LNCaP clone FGC (cell line): Measurements from ENCODE around the gene SMARCA1.

Source experiments
- DNase-seq: peaks from one replicate; pipeline ENCODE4 v3.0.0-alpha.2; 2011; ENCODE audit warnings: low read depth
- H3K4me3 ChIP-seq: 2 replicates; pipeline ENCODE4 v1.5.1; 2011; ENCODE audit warnings: mild to moderate bottlenecking, low read depth, low read length, control low read depth
- TF ChIP-seq, protein P1 (sequence below): IDR thresholded peaks from 2 replicates; pipeline ENCODE4 v1.5.1; 2012; ENCODE audit warnings: mild to moderate bottlenecking; ENCODE audit not compliant: control insufficient read depth, insufficient read depth; ENCODE audit errors: extremely low read depth

Gene SMARCA1

DNA sequence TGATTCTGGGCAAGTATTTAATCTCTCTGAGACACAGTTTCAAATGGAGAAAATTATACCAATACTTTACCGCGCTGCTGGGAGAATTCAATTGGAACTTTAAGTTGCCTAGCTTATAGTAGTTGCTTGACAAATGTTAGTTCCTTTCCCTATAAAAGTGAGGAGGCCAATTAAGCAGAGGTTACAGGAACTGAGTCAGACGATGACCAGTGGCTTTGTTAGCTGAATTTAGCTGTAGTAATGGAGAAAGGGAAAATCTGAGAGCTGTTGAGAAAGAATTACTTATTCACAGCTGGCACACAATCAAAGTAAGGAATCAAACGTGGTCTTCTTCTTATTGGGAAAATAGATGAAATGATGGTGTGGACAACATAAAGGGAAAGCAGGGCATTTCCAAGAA lies 29.6 kb downstream of the SMARCA1 start:
- no peak for DNase-seq
- TF ChIP-seq, protein P1, sequence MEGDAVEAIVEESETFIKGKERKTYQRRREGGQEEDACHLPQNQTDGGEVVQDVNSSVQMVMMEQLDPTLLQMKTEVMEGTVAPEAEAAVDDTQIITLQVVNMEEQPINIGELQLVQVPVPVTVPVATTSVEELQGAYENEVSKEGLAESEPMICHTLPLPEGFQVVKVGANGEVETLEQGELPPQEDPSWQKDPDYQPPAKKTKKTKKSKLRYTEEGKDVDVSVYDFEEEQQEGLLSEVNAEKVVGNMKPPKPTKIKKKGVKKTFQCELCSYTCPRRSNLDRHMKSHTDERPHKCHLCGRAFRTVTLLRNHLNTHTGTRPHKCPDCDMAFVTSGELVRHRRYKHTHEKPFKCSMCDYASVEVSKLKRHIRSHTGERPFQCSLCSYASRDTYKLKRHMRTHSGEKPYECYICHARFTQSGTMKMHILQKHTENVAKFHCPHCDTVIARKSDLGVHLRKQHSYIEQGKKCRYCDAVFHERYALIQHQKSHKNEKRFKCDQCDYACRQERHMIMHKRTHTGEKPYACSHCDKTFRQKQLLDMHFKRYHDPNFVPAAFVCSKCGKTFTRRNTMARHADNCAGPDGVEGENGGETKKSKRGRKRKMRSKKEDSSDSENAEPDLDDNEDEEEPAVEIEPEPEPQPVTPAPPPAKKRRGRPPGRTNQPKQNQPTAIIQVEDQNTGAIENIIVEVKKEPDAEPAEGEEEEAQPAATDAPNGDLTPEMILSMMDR = no peak
- no peak overlapping the region for H3K4me3 ChIP-seq

DNA sequence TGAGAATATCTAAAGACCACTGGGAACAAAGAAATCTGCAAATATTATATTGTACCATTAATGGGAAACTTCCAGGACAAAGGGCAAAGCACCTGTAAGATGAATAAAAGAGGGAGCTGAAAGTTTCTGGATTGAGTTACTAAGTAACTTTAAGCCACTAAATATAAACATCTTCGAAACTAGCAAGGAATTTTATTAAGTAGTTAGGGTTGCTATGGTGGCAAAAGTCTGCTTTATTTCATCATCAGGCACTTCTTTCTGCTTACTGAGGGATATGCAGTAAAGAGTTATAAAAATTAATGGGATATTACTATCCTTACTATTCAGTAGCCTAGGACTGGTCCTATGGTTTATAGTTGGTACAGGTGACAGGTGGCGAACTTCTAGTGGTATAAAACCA lies 33.0 kb downstream of the SMARCA1 start:
- H3K4me3 ChIP-seq = no peak overlapping the region
- no peak for DNase-seq

DNA sequence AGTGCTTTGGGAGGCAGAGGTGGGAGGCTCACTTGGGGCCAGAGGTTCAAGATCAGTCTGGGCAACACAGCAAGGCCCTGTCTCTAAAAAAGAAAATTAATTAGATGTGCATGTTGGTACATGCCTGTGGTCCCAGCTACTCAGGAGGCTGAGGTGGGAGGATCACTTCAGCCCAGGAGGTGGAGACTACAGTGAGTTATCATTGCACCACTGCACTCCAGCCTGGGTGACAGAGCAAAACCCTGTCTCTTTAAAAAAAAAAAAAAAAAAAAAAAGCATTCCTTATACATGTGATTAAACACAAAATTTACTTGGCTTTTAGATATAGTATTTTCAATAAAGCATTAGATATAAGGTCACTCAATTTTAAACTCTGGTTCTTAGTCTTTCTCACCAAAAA lies 34.9 kb downstream of the SMARCA1 start:
- no peak for DNase-seq
- TF ChIP-seq, protein P1 = no peak
- H3K4me3 ChIP-seq = no peak overlapping the region

More for the DNA sequence above, 33.0 kb downstream of the SMARCA1 start:
- TF ChIP-seq, protein P1 = no peak

DNA sequence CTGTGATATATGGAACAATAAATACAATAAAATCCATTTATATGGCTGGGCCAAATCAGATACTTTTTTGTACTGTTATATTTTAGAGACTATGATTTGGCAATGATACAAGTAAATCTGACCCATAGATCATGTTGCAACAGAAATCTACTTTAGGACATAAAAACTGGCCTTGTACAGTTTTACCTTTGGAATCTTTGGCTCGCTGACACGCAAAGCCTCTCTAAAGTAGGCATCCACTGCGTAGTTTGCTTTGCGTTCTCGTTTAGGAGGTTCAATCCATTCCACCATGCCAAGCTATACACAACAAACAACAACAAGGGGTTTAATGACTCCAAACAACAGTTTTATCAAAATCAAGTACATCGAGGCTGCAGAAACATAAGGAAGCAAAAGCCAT lies 42.4 kb downstream of the SMARCA1 start:
- no peak overlapping the region for H3K4me3 ChIP-seq
- no peak for DNase-seq
- TF ChIP-seq, protein P1 = no peak

DNA sequence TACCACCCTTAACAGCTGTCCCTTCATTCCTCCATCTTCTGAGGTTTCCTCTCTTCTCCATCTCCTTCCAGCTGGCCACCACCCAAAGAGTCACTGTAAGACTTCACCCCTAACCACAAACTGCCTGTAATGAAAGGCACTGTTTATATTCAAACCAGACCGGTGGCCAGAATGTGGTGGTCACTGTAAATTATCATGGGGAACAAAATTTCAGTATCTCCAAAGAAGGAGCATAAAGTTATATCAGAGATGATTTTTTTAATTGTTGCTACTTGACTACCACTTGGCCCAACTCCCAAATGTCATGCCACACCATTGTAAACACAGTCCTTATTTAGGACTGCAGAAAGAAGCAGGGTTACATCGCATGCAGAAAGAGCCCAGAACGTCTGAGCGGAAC lies 44.8 kb downstream of the SMARCA1 start:
- TF ChIP-seq, protein P1 = no peak
- no peak overlapping the region for H3K4me3 ChIP-seq
- no peak for DNase-seq

DNA sequence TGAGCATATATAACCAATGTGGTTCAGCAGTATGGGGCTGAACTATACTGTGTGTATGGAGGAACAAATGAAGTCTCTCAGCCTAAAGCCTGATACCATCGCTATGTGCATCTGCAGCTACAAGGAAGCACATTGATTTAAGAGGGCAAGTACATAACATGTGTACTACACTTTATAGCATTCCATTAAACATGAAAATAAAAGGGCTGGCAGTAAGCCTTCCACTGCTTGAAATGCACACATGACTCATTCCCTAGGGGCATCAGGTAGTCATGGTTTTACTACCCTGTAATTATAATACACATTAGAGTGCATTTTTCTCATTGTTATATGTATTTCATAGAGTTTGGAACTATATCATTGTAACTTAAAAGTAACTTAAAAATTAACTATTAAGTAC lies 51.2 kb downstream of the SMARCA1 start:
- TF ChIP-seq, protein P1 = no peak
- peak; percentile 85 for DNase-seq
- no peak overlapping the region for H3K4me3 ChIP-seq

DNA sequence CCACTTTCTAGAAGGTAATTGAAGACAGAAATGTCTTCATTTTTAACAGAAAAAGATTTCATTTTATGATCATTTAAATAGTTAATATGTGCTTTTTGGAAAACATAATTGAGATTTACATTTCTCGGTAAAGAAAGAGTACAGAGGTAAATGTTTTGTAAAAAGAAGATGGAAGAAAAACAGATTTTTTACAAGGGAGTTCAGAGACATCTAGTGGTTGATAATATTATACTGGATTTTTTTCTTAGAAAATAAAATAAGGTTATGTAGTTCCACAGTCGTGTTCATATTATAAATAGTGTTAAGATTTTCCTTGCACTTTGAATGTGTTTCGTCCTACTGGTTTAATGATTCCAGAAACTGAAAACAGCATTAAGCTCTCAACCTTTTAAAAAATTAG lies 60.6 kb downstream of the SMARCA1 start:
- no peak for DNase-seq
- H3K4me3 ChIP-seq = no peak overlapping the region
- TF ChIP-seq, protein P1 = no peak
